Measurements from ENCODE around the gene FOXO3.

FOXO3 gene

GRCh38 chr6:108684771-108685329, 124.1 kb downstream of the FOXO3 start:
- no peaks in the 10 kb centered on the region for H3K36me3 ChIP-seq (ENCODE audit: control insufficient read depth, low read length)
- H3K9me2 ChIP-seq (replicated peaks; ENCODE audit: control insufficient read depth, low read length) = no peaks in the 10 kb centered on the region
- no peaks in the 10 kb centered on the region for H4K20me1 ChIP-seq (ENCODE audit: control insufficient read depth, insufficient read depth, low read depth, low read length)
- no peaks in the 10 kb centered on the region for H3K4me1 ChIP-seq (ENCODE audit: control insufficient read depth, low read length)
- H3K27ac ChIP-seq (ENCODE audit: low read depth, low read length) = no peak overlapping the region
- no peak overlapping the region for H3K4me2 ChIP-seq (ENCODE audit: low read length)
- H3F3A ChIP-seq (ENCODE audit: control insufficient read depth, insufficient read depth) = no peaks in the 10 kb centered on the region
- no peak overlapping the region for H3K4me3 ChIP-seq (ENCODE audit: low read length)
- TF ChIP-seq EZH2phosphoT487 (IDR thresholded peaks at IDR 0.05; ENCODE audit: borderline replicate concordance, low read length) (no peak), CTCF (IDR thresholded peaks at IDR 0.05; ENCODE audit: low read depth, low read length, poor library complexity, severe bottlenecking) (no peak)
- H3K27me3 ChIP-seq (ENCODE audit: control insufficient read depth, low read length) = no peaks in the 10 kb centered on the region
- H3K9me3 ChIP-seq (ENCODE audit: control insufficient read depth, insufficient read depth, low read length) = no peaks in the 10 kb centered on the region
- no peaks in the 10 kb centered on the region for H3K79me2 ChIP-seq (ENCODE audit: control insufficient read depth, low read length)

DNA sequence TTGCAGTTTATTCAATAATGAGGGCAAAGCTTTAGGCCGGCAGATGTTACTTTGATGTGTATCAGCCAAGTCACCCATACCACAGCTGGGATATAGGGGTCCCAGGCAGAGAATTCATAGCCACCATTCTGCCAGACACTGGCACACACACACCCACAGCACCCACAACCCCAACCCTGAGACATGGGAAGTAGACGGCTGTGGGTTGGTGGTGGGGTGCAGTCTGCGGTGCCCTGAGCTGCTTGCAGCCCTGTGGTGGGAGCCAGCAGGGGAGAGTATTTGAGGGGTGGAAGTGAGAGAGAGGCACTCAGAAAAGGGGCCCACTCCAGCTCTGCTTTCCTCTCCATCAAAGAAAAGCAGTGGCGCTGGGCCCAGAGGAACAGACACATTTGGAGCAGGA, 125.3 kb downstream of the FOXO3 start:
- no peak overlapping the region for H3K4me3 ChIP-seq (ENCODE audit: low read length)
- no peaks in the 10 kb centered on the region for H3K27me3 ChIP-seq (ENCODE audit: control insufficient read depth, low read length)
- H3K4me2 ChIP-seq (ENCODE audit: low read length) = no peak overlapping the region
- peaks cover 2% of the 10 kb centered on the region; the same call in 1 of the 2 replicates for H3K4me1 ChIP-seq (ENCODE audit: control insufficient read depth, low read length)
- TF ChIP-seq CTCF (IDR thresholded peaks at IDR 0.05; ENCODE audit: low read depth, low read length, poor library complexity, severe bottlenecking) = no peak
- TF ChIP-seq EZH2phosphoT487 (IDR thresholded peaks at IDR 0.05; ENCODE audit: borderline replicate concordance, low read length) = no peak
- no peaks in the 10 kb centered on the region for H4K20me1 ChIP-seq (ENCODE audit: control insufficient read depth, insufficient read depth, low read depth, low read length)
- no peaks in the 10 kb centered on the region for H3K9me2 ChIP-seq (replicated peaks; ENCODE audit: control insufficient read depth, low read length)
- no peaks in the 10 kb centered on the region for H3K36me3 ChIP-seq (ENCODE audit: control insufficient read depth, low read length)
- H3K9me3 ChIP-seq (ENCODE audit: control insufficient read depth, insufficient read depth, low read length) = no peaks in the 10 kb centered on the region
- no peaks in the 10 kb centered on the region for H3K79me2 ChIP-seq (ENCODE audit: control insufficient read depth, low read length)
- no peaks in the 10 kb centered on the region for H3F3A ChIP-seq (ENCODE audit: control insufficient read depth, insufficient read depth)
- no peak overlapping the region for H3K27ac ChIP-seq (ENCODE audit: low read depth, low read length)

GRCh38 chr6:108686896-108687295, 126.2 kb downstream of the FOXO3 start:
- TF ChIP-seq CTCF (IDR thresholded peaks at IDR 0.05; ENCODE audit: low read depth, low read length, poor library complexity, severe bottlenecking) (no peak), EZH2phosphoT487 (IDR thresholded peaks at IDR 0.05; ENCODE audit: borderline replicate concordance, low read length) (no peak)
- Histone ChIP-seq H3K36me3 (ENCODE audit: control insufficient read depth, low read length) (no peaks in the 10 kb centered on the region), H4K20me1 (ENCODE audit: control insufficient read depth, insufficient read depth, low read depth, low read length) (no peaks in the 10 kb centered on the region), H3K27me3 (ENCODE audit: control insufficient read depth, low read length) (no peaks in the 10 kb centered on the region), H3K4me3 (ENCODE audit: low read length) (no peak overlapping the region), H3K79me2 (ENCODE audit: control insufficient read depth, low read length) (no peaks in the 10 kb centered on the region), H3K4me1 (ENCODE audit: control insufficient read depth, low read length) (peaks cover 2% of the 10 kb centered on the region; the same call in 1 of the 2 replicates), H3K4me2 (ENCODE audit: low read length) (no peak overlapping the region), H3K9me2 (replicated peaks; ENCODE audit: control insufficient read depth, low read length) (no peaks in the 10 kb centered on the region), H3F3A (ENCODE audit: control insufficient read depth, insufficient read depth) (no peaks in the 10 kb centered on the region), H3K27ac (ENCODE audit: low read depth, low read length) (no peak overlapping the region), H3K9me3 (ENCODE audit: control insufficient read depth, insufficient read depth, low read length) (no peaks in the 10 kb centered on the region)

Data from DOHH2 (cell line).